ENCODE data around the gene EDRF1.

EDRF1 gene

GRCh38 chr10:125726914-125727313 is 7.4 kb downstream of the EDRF1 start:
- POLR2A ChIA-PET = no interaction called here
- H3K4me1 ChIP-seq (ENCODE audit: control insufficient read depth, insufficient read depth, low read length) = no peaks in the 10 kb centered on the region
- no peak overlapping the region for H3K4me3 ChIP-seq (ENCODE audit: low read depth, low read length)
- TF ChIP-seq YY2 (tag by site-specific recombination; IDR thresholded peaks at IDR 0.05) = no peak
- no peak for TF ChIP-seq EGR2 (tag by site-specific recombination; IDR thresholded peaks at IDR 0.05; ENCODE audit: low read depth)
- no peak for TF ChIP-seq ZNF785 (tag by site-specific recombination; IDR thresholded peaks at IDR 0.05)
- H3K36me3 ChIP-seq (ENCODE audit: control insufficient read depth in 2 of 2, insufficient read depth in 1 of 2, low read length in 2 of 2) = peaks cover 93 to 97% of the 10 kb centered on the region in 2 experiments
- H3K27ac ChIP-seq (ENCODE audit: extremely low read depth, low read depth, low read length) = no peak overlapping the region
- no peaks in the 10 kb centered on the region for H3K9me3 ChIP-seq (ENCODE audit: control insufficient read depth, insufficient read depth, low read depth, low read length)
- CTCF ChIA-PET = no interaction called here

- no peak overlapping the region for H3K27ac ChIP-seq (ENCODE audit: extremely low read depth, low read depth, low read length)
- no peaks in the 10 kb centered on the region for H3K4me1 ChIP-seq (ENCODE audit: control insufficient read depth, insufficient read depth, low read length)
- peaks cover 93 to 97% of the 10 kb centered on the region in 2 experiments for H3K36me3 ChIP-seq (ENCODE audit: control insufficient read depth in 2 of 2, insufficient read depth in 1 of 2, low read length in 2 of 2)
- no peaks in the 10 kb centered on the region for H3K9me3 ChIP-seq (ENCODE audit: control insufficient read depth, insufficient read depth, low read depth, low read length)
- ChIA-PET CTCF (no interaction called here), POLR2A (no interaction called here)
- TF ChIP-seq ZNF239 (tag by site-specific recombination; IDR thresholded peaks at IDR 0.05) (no peak), ZNF658 (tag by site-specific recombination; IDR thresholded peaks at IDR 0.05) (no peak), ZNF18 (tag by site-specific recombination; IDR thresholded peaks at IDR 0.05) (no peak), ZNF324 (tag by site-specific recombination; IDR thresholded peaks at IDR 0.05) (no peak), ZNF174 (tag by site-specific recombination; IDR thresholded peaks at IDR 0.05) (no peak), ZNF2 (tag by site-specific recombination; IDR thresholded peaks at IDR 0.05) (no peak), OSR2 (tag by site-specific recombination; IDR thresholded peaks at IDR 0.05) (no peak), ZNF391 (tag by site-specific recombination; IDR thresholded peaks at IDR 0.05; ENCODE audit: borderline replicate concordance, low read depth) (no peak), ZBTB44 (tag by site-specific recombination; IDR thresholded peaks at IDR 0.05) (no peak), ZNF747 (tag by site-specific recombination; IDR thresholded peaks at IDR 0.05) (no peak), ZNF114 (tag by site-specific recombination; IDR thresholded peaks at IDR 0.05) (no peak), ZNF664 (tag by site-specific recombination; IDR thresholded peaks at IDR 0.05) (no peak), BCL11A (tag by site-specific recombination; IDR thresholded peaks at IDR 0.05; ENCODE audit: low read depth) (no peak), ZNF561 (tag by site-specific recombination; IDR thresholded peaks at IDR 0.05; ENCODE audit: borderline replicate concordance) (no peak), KLF16 (tag by site-specific recombination; IDR thresholded peaks at IDR 0.05) (no peak), ZBTB6 (tag by site-specific recombination; IDR thresholded peaks at IDR 0.05) (no peak), FEZF1 (tag by site-specific recombination; IDR thresholded peaks at IDR 0.05) (no peak), ZNF707 (tag by site-specific recombination; IDR thresholded peaks at IDR 0.05) (no peak), ZNF677 (tag by site-specific recombination; IDR thresholded peaks at IDR 0.05) (no peak)
- H3K4me3 ChIP-seq (ENCODE audit: low read depth, low read length) = no peak overlapping the region
Measured at GRCh38 chr10:125727436-125727835, 7.9 kb downstream of the EDRF1 start.

All from HEK293 (cell line).